Skeletal muscle cell (primary cell): ENCODE data around the gene FAM171A1.
"Not testable (repeated sequence)": the region's sequence is repeated elsewhere in the genome, so short reads cannot be mapped to it uniquely, and the experiment has no call there.

Experiments
- DNase-seq: peaks from one replicate; pipeline ENCODE4 v3.0.0-alpha.2; 2010; ENCODE audit warnings: low read depth
- H3K4me3 ChIP-seq: 2 replicates; pipeline ENCODE4 v1.5.1; 2011; ENCODE audit warnings: low read depth, mild to moderate bottlenecking, control low read depth, low read length, moderate library complexity

Gene FAM171A1

GRCh38 chr10:15370856-15371701 lies at the start of gene FAM171A1:
Gene FAM171A1 (minus strand): TSS chr10:15371289. CDS start chr10:15371052, 237 bp downstream.
- no peak for DNase-seq

DNA sequence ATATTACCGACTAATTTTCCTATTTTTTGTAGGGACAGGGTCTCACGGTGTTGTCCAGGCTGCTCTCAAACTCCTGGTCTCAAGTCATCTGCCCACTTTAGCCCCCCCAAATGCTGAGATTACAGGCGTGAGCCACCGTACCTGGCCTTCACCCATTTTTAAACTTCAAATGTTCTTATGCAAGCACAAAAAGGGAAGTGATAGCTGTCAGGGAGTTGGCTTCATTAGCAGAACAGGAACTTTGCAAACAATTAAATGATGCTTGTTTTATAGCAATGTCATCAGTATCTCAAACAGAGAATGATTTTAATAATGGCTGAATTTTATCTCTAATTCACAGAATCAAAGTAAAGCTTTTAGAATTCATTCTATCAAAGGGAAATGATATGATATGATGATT lies 49.8 kb upstream of the FAM171A1 start:
- no peak for DNase-seq
- no peak overlapping the region for H3K4me3 ChIP-seq

More at GRCh38 chr10:15370856-15371701, at the start of gene FAM171A1:
- H3K4me3 ChIP-seq: peak within 1 kb of the TSS; percentile 67

DNA sequence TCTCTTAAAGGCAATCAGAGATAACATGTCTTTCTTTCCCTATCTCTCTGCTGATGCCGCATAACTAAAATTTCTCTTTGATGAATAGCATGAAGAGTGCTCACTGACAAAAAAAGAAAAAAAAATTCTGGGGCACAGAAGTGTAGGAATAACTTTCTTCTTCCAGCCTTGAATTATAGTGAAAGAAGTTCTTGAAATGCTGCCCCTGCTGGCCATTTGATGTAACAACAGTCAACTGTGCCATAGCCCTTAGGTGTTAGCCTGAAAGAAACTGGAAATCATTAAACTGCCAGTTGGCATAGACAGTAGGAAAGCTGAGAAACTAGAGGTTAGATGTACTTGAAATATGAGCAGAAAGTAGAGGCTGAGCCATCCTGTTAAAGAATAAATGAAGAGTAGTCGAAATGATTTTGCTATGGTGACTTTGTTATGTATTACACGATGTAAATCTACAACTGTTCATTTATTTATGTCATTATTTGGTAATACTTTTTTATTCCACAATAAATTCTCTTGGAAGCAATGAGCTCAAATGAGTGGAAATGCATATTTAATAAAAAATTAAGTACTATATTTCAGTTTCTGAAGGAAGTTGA lies 48.3 kb upstream of the FAM171A1 start:
- H3K4me3 ChIP-seq: no peak overlapping the region
- no peak for DNase-seq

GRCh38 chr10:15416034-15416433 lies 44.9 kb upstream of the FAM171A1 start:
- no peak overlapping the region for H3K4me3 ChIP-seq
- no peak for DNase-seq

DNA sequence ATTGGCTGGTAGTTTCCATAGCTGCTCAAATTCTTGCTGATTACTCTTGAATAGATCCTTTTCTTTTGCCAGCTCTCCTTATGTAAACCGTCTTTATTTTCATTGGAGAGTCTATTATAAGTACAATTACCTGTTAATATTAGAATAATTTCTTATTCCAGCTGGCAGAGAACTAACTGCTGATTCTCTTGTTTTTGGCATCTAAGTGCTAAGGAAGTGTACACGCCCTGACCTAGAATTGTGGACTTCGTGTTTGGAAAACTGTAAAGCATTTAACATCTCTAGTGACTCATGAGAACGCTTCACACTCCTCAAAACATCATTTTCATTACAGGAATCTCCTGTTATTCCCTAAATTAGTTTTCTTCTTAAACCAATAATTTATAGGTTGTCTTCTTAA lies 39.9 kb upstream of the FAM171A1 start:
- DNase-seq: no peak
- H3K4me3 ChIP-seq: no peak overlapping the region

- not testable (repeated sequence) for DNase-seq, H3K4me3 ChIP-seq
Measured at GRCh38 chr10:15409350-15409749, 38.3 kb upstream of the FAM171A1 start.

DNA sequence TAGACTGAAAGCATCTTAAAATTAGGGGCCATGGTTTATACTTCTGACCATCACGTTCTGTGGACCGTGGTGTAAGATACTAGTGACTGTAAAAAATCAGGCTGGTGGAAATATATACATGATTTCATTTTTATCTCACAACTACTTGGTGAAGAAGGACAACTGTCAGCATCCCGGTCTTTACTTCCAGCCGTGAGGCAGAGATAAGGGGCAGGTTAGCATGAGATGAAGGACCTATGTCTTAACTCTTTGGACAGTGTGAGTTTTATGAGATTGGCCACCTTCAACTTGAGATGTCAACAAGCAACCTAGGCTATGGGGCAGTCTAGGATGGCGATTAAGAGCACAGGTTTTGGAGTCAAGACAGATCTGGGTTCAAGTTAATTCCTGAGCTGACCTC lies 37.5 kb upstream of the FAM171A1 start:
- H3K4me3 ChIP-seq: no peak overlapping the region
- DNase-seq: no peak

- no peak for DNase-seq
Measured at GRCh38 chr10:15405319-15405718, 34.2 kb upstream of the FAM171A1 start.

DNA sequence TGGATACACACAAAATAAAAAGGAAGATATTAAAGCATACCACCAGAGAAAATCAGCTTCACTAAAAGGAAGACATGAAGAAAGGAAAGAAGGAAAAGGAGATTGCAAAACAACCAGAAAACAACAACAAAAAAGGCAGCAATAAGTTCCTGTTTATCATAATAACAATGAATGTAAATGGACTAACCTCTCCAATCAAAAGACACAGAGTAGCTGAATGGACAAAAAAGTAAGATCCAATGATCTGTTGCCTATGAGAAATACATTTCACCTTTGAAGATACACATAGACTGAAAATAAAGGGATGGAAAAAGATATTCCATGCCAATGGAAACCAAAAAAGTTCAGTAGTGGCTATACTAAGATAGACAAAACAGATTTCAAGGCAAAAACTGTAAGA lies 30.3 kb upstream of the FAM171A1 start:
- no peak overlapping the region for H3K4me3 ChIP-seq
- no peak for DNase-seq

More at GRCh38 chr10:15405319-15405718, 34.2 kb upstream of the FAM171A1 start:
- H3K4me3 ChIP-seq: no peak overlapping the region

GRCh38 chr10:15400461-15400860 lies 29.4 kb upstream of the FAM171A1 start:
- H3K4me3 ChIP-seq, DNase-seq: not testable (repeated sequence)

- no peak for DNase-seq
- no peak overlapping the region for H3K4me3 ChIP-seq
Measured at GRCh38 chr10:15399060-15399661, 28.1 kb upstream of the FAM171A1 start.

DNA sequence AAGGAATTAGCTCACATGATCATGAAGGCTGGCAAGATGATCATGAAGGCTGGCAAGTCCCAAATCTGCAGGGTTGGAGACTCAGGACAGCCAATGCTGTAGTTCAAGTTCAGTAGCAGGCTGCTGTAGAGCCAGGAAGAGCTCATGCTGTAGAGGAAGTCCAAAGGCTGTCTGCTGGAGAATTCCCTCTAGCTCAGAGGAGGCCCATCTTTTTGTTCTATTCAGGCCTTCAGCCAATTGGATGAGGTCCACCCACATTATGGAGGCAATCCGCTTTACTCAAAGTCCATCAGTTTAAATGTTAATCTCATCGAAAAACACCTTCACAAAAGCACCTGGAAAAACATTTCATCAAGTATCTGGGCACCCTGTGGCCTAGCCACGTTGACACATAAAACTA lies 24.8 kb upstream of the FAM171A1 start:
- no peak for DNase-seq
- H3K4me3 ChIP-seq: no peak overlapping the region

- no peak overlapping the region for H3K4me3 ChIP-seq
- no peak for DNase-seq
Measured at GRCh38 chr10:15393139-15393825, 22.2 kb upstream of the FAM171A1 start.

DNA sequence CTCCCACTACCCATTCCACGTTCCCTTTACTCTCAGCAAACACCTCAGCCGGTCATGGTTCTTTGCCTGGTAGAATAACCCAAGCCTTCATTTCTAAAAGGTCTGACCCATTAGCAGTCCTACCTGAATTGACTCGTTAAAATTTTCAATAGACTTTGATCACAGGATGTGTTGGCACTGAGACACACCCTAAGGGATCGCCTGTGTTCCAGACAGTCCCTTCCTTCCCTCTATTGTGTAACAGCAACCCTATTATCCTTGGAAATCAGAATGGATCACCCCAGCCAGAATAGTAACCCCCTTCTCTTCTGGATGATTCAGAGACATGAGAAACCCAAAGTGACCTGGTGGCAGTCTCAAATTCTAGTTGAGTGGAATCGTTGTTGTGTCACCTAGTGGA lies 20.4 kb upstream of the FAM171A1 start:
- no peak for DNase-seq
- no peak overlapping the region for H3K4me3 ChIP-seq

DNA sequence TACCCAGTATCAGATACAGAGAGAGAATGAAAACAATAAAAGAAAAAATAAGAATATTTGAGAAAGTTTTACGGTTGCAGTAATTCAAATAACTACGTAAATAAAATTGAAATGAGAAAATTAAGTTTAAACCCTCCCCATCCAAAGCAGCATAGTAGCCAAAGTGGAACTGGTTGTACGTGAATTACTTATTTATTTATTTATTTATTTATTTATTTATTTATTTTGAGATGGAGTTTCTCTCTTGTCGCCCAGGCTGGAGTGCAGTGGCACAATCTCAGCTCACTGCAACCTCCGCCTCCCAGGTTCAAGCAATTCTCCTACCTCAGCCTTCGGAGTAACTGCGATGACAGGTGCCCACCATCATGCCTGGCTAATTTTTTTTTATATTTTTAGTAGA lies 17.1 kb upstream of the FAM171A1 start:
- DNase-seq, H3K4me3 ChIP-seq: not testable (repeated sequence)

DNA sequence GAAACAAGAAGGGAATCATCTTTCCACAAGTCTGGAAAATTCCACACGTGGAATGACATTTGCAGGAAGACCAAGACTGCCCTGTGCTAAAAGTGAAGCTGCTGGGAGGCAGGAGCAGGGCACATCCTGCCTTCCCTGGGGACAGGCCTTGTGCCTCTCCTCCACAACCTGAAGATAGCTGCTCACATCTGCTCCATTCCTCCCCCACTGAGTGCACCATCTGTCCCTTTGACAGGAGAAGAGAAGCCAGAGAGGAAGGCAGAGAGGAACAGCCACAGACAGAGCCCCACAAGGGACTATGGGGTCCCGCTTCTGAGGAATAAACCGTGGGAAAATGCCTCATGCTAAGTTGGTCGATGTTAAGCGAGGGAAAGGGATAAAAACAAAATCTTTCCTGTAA lies 15.9 kb upstream of the FAM171A1 start:
- H3K4me3 ChIP-seq: no peak overlapping the region

DNA sequence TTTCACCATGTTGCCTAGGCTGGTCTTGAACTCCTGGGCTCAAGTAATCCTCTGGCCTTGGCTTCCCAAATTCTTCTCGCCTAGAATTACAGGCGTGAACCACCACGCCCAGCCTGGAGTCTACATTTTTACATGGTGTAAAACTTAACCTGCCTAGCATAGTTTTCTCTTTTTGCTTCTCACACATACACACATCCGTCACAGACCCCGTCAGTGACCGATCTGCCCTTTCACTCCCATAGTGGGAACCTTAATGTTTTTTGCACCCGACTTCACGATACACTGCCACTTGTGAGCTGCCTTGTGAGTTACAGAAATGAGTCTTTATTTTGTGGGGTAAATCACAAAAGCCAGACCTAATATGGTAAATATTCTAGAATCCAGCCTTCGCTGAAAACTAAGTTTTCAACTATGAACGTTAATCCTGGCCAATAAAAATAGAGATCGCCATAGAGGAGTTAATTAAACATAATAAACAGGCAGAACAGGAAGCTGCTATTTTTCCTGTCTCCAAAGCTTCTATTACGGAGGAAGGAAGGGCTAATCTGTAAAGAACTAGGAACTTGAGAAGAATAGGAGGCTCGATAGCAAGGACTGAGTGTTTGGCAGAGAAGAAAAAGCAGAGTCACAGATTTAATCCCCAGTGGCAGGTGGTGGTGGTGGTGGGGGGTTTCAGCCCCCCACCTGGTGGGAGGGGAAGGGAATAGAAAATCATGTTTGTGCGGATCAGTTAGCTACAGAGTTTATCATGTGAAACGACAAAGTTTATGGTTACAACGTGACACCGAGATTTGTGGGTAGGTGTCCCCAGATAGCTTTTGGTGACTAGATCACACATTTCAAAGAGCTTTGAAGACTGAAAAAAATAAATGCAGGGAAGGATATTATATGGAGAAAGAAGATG lies 14.7 kb upstream of the FAM171A1 start:
- no peak for DNase-seq
- no peak overlapping the region for H3K4me3 ChIP-seq

More for the DNA sequence above, 15.9 kb upstream of the FAM171A1 start:
- DNase-seq: no peak

DNA sequence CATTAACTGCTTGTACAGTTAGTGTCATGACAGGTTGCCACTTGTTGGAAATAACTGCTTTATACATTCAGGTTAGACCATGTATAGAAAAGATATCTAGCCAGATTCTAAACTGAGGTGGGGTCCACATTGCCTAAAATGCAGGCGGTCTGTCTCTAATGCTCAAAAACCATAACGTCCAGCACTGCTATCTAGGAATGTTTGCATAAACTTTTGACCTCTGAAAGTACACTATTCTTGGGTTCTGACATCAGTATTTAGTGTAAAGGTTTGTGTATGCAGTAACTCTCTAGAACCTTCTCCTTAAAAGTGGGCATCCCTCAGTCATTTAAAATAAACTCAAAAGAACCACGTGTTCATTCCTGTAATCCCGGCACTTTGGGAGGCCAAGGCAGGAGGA lies 10.3 kb upstream of the FAM171A1 start:
- DNase-seq: no peak
- no peak overlapping the region for H3K4me3 ChIP-seq

DNA sequence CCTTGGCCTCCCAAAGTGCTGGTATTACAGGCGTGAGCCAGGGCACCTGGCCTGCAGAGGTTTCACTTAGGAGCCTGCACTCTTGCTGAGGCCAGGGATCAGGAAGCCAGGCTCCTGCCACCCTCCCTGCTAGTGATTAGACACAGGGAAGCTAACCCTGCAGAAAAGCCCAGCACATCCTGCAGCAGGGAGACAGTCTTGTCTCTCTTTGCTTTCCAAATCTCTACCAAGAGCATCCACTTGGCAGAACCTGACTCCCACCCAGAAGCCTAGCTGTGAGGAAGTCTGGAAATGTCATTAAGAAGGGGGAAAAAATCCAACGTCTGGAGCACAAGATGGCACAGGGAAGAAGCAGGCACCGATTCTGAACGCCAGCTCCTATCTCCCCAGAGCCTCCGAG lies 8.0 kb upstream of the FAM171A1 start:
- H3K4me3 ChIP-seq: no peak overlapping the region
- DNase-seq: no peak
